HG02840 (cell line): Measurements from ENCODE around the gene GPNMB.
"Not testable (repeated sequence)": the region's sequence is repeated elsewhere in the genome, so short reads cannot be mapped to it uniquely, and the experiment has no call there.

Source experiments
- ATAC-seq: cut with Tn5 transposase; IDR thresholded peaks from one replicate; pipeline ENCODE4 v1.9.1; 2021; ENCODE audit warnings: mild to moderate bottlenecking, moderate library complexity, moderate number of reproducible peaks; ENCODE audit not compliant: unreplicated experiment, low FRiP score

GPNMB gene

DNA sequence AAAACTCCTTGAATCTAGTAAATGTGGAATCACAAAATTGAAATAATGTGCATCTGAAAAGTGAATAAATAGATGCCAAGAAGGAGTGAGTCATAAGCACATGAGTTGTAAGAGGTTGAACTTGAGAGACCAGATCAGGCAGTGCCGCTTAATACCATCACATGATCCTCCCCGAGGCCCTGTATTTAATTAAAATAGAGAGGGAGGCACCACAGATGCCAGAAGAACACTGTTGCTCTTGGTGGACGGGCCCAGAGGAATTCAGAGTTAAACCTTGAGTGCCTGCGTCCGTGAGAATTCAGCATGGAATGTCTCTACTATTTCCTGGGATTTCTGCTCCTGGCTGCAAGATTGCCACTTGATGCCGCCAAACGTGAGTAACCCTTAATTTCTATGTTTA is at the start of gene GPNMB:
GPNMB (plus strand) TSS at position 221 of the 400 bp plus-strand sequence; CDS start at position 304, 83 bp downstream.
- ATAC-seq = no peak

DNA sequence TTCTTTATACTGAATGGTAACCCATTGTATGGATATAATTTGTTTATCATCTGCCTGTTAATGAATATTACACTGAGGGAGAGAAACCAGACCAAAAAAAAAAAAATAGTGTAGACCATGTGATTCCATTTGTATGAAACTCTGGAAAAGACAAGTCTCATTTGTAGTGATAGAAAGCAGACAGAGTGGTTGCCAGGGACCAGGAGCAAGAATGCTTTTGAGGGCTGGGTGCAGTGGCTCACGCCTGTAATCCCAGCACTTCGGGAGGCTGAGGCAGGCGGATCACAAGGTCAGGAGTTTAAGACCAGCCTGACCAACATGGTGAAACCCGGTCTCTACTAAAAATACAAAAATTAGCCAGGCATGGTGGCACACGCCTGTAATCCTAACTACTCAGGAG is 48.8 kb upstream of the GPNMB start:
- not testable (repeated sequence) for ATAC-seq

DNA sequence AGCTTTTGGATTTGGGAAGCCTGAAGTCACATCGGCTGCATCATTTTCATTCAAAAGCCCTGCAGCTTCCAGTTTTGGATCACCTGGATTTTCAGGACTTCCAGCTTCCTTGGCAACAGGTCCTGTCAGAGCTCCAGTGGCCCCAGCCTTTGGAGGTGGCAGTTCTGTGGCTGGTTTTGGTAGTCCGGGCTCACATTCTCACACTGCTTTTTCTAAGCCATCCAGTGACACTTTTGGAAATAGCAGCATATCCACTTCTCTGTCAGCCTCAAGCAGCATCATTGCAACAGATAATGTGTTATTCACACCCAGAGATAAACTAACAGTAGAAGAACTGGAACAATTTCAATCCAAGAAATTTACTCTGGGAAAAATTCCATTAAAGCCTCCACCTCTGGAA is 46.2 kb upstream of the GPNMB start:
- ATAC-seq = no peak

DNA sequence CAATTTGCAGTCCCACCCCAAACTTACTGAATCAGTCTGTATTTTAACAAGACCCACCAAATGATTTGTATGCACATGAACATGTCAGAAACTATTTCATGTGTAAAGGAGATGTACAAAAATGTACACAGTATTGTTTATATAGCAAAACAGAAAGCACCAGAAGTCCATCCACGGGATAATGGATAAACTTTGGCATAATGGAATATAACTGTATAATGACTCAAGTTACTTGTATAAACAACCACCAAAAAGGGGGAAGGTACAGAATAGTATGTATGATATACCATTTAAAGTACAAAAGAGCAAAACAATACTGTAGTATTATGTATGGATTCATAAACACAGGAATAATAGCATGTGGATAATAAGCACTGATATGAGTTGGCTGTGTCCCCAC is 42.3 kb upstream of the GPNMB start:
- ATAC-seq = no peak

DNA sequence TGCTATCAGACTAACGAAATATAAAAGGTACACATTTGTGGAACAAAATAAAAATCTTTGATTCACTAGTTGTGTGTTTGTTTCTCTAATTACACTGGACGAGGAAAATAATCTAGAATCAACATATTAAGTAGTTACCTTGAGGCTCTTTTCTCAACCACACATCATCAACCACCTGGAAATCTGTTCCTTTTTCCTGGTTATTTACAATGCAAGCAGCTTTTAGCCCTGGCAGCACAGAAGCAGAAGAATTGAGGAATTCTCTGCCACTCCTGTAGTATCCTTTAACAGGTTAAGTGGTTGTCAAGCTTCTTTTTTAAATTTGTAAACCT is 41.0 kb upstream of the GPNMB start:
- ATAC-seq = no peak

DNA sequence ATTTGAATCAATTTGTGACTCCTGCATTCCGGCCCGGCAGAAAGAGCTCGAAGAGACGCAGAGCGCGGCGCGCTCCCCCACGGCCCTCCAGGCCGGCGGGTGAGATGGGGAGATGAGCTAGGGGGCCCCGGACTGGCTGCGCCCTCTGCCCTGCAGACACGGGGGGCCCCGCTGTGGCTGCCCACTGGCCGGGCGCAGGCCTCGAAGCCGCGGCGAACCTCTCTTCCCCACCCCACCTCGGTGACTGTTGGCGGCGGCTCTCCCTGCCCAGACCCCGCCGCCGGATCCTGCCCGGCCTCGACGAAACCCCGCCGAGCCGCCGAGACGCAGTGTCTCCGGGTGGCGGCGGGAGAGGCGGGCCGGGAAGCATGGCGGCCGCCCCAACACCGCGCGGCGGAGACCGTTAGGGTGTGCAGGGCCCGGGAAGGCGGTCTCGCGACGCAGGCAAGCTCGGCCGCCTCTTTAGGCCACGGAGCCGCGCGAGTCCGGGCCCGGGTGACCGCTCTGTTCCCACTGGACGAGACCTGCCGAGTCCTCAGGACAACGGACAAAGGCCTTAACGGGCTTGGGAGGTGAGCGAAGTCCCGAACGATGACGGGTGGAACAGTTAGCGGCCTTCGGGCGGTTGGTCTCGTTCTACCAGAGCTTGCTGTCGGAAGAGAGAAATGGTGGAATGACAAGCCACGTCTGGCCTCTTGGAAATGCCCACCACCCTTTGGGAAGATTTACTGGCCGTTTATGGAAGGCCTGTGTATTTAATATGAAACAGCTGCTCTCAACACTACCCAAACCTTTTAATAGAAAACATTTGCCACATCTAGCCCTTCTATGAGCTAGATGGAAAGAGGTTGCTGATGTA is 40.4 kb upstream of the GPNMB start:
- no peak for ATAC-seq

DNA sequence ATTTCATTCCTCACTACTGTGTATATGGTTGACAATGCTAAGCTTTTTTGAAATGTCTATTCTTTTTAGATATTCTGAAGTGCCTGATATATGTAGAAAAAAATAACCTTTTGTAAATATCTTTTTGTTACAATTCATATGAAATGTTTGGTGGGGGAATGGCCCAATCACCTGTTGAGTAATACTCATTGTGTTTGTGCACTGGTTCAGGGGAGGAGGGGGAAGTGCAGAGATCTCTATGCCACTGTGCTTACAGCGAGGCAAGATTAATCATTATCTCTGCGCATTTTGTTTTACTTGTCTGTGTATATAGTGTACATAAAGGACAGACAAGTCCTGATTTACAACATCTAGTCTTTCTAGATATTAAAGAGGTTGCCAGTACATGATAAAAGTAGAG is 39.6 kb upstream of the GPNMB start:
- ATAC-seq = no peak

DNA sequence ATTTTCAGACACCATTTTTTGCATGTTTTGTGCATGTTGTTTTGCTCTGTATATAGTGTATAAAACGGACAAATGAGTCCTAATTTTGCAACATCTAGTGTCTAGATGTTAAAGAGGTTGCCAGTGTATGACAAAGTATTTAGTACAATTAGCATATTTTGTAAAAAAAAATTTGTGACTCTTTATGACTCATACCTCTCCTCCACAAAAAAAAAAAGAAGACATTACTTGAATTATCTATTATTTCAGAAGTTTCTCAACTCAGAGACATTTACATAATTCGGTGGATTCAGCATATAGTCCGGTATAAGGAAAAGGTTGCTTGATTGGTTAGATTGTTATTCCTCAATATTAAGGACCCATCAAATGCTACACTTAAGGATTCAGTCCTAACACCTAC is 38.7 kb upstream of the GPNMB start:
- no peak for ATAC-seq

DNA sequence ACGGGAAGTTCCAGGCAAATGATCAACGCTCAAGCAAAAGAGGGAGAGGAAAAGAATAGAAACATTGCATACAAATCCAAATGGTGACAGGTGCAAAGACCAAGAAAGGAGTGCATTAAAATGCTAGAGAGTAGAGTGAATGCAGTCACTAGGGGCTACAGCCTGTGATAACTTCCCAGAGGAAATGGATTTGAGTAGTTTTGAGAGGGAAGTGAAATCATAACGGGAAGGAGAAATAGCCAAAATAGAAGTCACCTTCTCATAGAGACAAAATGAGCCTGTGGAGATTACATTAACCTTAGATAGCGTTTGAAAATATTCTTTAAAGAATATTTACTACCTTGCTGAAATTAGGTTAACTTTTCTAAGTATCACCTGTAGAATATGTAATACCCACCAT is 38.3 kb upstream of the GPNMB start:
- ATAC-seq = no peak

DNA sequence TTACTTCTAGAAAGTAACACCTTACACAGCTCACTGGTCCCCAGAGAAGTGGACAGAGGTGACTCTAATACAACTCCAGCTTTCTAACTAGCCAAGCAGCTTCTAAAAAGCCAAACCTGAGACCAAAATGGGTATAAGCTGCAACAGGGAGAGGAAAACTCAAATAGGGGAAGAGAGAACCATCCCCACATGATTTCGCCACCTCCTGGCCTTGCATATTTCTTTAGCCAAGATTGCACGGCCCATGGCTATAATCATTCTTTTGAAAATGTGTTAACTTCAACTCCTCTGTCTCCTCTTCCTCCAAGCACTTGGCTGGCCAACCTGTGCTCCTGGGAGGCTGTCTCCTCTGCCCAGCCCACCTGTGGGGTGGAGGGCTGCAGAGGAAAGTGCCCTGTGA is 36.1 kb upstream of the GPNMB start:
- no peak for ATAC-seq

DNA sequence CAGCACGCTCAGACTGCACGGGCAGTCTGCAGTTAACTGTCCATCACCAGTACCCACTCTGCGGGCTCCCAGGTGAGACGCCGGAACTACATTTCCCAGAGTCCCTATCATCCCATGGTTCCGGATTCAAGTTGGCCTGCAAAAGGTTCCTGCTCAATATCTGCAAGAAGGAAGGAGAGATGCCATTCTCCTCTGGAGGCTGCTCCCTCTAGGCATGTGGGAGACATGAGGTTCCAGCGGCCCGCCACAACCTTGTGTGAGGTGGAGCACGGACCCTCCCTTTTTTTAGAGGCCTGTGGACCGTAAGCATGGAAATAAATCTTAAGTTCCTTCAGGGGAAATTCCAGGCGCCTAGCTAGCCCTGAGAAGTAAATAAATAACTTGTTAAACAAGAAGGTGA is 35.0 kb upstream of the GPNMB start:
- ATAC-seq = no peak

DNA sequence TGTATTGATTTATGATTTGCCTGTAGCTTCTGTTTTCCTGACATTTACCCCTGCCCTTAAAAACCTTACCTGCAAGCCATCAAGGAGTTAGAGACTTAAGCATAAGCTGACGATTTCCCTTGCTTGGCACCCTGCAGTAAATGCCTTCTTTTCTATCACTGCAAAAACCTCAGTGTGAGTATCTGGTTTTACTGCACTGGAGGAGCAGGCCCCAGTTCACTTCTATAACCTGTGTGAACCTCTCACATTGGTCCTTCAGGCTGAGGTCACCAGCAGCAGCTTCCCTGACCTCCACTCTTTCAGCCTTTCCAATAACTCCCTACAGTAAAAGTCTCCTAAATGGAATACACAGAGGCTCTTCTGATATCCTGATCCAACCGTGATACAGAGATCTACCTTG is 34.2 kb upstream of the GPNMB start:
- no peak for ATAC-seq

DNA sequence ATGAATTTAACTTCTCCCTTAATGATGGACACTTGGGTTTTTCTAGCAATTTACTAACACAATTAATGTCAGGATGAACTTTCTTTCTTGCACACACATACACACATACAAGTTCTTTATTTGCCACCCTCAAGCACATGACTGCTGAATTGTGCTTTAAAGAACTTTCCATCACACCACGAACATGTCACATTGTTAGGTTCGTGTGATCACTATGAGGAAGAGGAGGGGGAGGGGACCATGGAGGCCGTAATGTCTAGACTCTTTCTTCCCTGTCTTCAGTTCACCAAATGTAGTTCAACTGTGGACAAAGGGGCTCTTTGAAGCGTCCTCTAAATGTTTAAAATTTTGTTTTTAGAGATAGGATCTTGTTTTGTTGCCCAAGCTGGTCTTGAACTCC is 33.7 kb upstream of the GPNMB start:
- ATAC-seq = no peak

DNA sequence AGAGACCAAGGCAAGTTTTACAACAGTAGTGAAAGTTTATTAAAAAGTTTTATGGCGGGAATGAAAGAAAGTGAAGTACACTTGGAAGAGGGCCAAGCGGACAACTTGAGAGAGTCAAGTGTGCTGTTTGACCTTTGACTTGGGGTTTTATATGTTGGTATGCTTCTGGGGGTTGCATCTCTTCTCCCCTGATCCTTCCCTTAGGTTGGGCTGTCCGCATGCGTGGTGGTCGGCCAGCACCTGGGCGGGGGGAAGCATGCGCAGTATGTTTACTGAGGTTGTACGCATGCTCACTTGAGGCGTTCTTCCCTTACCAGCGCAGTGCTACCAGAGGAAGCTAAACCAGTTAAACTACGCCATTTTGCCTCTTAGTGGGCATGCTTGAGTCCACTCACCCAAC is 32.8 kb upstream of the GPNMB start:
- ATAC-seq = no peak

DNA sequence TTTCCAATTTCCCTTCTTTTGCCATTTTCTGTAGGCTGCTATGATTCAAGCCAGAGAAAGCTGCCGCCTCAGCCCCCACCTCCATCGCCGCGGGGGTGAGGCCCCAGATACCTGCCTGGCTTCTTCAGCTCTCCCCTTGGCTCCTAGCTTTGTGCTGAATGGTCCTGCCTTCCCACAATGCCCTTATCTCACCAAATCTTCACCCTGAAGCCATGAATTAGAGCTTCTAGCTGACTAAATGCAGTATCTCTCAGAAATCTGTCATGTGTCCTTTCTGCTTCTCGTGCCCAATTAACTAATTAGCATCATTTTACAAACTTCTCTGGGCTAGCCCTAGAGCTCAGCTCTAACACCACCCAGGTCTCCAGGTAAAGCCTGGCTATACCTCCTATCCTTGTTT is 32.2 kb upstream of the GPNMB start:
- ATAC-seq = no peak

DNA sequence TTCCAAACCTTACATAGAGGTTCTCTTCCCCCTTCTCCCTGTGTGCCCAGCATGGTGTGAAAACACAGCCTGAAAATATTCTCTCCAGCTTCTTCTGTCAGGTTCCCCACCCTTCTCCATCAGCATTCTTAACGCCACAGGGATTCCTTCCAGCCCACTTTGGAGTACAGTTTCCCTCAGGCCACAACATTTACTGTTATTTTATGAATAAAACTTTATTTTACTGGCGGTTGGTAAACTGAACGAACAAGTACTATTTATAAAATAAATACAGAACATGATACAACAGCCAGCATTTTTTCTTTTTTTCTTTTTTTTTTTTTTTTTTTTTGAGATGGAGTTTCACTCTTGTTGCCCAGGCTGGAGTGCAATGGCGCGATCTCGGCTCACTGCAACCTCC is 31.6 kb upstream of the GPNMB start:
- no peak for ATAC-seq

DNA sequence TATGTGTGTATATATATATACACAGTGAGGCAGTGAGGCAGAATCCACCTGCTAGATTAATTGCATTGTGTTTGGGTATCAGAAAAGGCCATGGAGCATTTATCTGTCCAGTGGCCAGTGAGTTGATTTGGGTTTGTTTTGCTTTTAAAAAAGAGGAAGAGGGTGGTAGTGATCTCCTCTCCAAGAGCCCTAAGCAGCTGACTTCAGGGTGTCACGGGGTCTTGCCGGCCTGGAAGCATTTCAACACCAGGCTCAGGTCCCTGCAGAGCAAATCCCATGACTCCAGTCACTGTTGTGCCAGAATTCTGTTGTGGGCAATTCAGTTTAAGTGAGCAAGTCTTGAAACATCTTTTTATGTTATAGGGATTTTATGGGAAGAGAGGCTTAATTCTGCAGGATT is 30.6 kb upstream of the GPNMB start:
- ATAC-seq = no peak

DNA sequence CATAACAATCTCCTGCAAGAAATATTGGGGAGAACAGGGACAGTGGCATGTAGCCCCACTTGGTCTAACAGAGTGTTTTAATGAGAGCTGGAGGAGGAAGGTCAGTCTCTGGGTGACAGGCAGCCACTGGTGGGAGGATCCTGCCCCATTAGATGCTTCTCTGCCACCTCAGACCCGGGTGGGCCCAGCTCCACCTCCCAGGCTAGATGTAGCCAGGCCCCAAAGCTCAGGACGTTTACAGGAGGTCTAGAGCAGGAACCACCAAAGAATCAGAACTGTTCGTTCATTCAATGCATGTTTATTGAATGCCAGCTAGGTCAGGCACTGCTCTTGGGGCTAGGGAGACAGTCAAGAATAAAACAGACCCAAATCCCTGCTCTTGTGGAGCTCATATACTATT is 28.4 kb upstream of the GPNMB start:
- ATAC-seq = no peak

DNA sequence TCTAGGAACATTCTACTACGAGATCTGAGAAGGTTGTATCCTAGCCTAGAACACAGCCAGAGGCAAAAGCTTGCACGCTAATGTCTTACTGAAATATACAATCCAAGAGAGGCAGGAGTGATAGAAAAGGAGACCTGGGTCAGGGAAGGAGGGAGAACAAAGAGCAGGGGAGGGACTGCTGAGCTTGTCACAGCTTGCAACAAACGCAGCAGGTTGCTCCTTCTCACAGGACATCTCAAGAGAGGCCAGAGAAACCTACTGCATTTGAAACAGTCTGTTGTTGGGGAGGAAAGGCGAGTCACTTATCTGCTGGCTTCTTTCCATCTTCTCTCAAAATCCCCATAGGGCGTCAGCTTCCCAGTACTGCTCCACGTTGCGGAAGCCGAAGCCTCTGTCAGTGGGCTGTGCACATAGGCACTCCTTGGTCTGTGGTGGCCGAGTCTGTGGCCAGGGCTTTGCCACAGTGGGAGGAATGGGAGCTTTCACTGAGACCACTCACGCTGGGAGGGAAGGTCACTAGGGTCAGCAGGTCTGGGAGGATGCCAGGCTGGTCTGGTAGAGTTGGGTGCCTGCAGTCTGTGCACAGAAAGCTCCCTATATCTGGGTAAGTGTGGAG is 25.8 kb upstream of the GPNMB start:
- ATAC-seq = no peak

DNA sequence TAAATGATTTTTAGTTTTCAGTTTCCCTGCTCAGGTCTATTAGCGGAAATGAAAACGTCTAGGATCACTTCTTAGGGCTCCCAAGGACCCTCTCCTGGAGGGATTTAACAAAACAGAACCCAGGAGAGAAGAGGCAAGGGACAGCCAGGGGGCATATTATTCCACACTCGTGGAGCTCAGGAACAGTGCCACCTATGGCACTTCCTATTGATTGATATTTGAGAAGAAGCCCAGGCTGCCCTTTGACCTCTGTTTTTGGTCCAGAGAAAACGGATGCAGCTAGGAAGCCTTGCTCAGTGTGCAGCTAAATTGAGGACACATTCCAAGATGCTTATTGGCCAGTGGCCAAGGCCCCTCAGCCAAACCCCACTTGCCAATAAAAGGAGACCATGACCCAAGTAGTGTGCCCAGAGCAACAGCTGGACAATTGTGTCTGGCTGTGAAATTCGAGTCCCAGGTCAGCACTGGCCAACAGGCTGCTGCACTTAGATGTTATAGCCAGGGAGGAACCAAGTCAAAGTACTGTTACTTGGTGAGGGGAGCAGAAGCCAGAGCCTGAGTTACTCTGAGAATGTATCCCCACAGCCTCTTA is 24.0 kb upstream of the GPNMB start:
- no peak for ATAC-seq

DNA sequence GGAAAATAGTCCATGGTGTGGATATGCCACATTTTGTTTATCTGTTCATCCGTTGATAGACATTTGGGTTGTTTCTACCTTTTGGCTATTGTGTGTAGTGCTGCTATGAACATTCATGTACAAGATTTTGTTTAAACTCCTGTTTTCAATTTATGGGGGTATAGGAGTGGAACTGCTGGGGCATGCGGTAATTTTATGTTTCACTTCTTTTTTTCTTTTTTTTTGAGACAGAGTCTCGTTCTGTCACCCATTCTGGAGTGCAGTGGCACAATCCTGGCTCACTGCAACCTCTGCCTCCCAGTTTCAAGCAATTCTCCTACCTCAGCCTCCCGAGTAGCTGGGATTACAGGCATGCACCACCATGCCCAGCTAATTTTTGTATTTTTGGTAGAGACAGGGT is 22.2 kb upstream of the GPNMB start:
- not testable (repeated sequence) for ATAC-seq

DNA sequence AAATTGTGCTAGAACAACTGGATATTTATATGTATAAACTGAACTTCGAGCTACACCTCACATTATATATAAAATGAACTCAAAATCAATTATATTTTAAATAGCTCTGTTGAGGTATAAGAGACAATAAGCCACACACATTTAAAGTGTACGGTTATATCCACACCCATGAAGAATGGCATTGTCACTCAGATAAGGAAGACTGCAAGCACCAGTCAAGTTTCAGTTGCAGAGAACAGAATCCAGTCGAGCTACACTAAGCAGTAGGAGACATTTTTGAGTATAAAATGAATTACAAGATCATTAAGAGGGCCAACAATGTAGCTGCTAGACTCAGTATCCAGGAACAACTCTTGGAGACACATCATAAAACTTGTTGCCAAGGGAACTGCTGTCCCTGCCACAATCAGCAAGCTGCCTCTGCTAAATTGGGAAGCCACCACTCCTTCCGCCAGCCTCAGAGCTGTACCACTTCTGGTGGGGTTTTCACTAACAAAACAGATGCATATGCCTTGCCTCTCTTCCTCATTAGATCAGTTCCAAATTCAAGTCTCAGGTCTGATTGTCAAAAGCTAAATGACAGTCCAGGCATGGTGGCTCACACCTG is 19.6 kb upstream of the GPNMB start:
- ATAC-seq = no peak
